Measurements from ENCODE around the gene DLK1. TPM values are rescaled to one million over a fixed set of nuclear protein-coding genes. Genes with fewer than 3 reads are reported as not detected.

DLK1 gene
- total and polyA plus RNA-seq, 11 donors: 1.4 to 52.4 (median 9.3) TPM

DNA sequence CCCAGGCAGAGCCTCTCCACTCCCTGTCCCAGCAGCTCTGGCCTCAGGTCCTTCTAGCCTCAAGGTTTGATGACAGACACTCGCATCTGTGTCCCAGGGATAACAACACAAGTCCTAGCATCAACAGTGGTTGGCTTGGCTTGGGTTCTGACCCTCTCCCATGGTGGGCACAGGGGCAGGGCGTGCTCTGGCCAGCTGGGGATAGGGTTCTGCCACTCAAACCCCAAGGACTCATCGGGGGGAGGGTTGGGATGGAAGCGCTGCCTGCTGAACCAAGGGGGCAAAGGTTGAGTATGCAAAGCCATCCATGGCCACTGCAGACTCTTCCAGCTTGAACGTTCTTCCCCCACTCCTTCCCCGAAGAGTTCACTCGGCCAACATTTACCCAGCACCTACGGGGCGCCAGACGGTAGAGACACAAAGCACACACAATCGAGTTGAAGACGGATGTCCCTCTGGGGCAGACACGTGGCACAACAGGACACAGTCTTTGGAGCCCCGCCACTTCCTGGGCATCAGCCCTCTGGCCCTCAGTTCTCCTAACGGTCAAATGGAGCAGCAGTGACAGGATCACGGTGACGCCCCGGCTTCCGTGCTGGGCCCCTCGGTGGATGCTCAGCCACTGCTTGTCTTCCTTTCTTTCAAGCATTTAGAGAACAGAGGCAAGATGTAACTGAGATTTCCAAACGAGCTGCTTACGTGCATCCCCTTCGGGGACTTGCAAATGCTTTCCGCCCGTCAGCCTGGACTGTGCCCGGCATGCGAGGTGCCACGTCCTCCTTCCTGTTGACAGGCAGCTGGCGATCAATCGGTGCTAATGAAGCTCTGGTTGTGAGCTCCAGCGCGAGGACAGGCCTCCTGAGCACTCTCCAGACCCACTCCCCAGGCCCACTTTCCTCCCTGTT, 42.6 kb downstream of the DLK1 start:
- no peak for ATAC-seq
- WGBS, 4 donors: 76 to 85% (median 81%) methylated on average over 31 to 32 of the region's 32 CpGs
- intact Hi-C loops (cut with DNase I): no loop called here
- Histone ChIP-seq H3K4me3 (no peak overlapping the region), H3K36me3 (no peaks in the 10 kb centered on the region), H3K9me3 (peaks cover 0 to 5% (median 0%) of the 10 kb centered on the region in 12 donors), H3K4me1 (no peaks in the 10 kb centered on the region), H3K27me3 (peaks cover 0 to 13% (median 0%) of the 10 kb centered on the region in 9 donors), H3K27ac (no peak overlapping the region)
- TF ChIP-seq, protein P1, sequence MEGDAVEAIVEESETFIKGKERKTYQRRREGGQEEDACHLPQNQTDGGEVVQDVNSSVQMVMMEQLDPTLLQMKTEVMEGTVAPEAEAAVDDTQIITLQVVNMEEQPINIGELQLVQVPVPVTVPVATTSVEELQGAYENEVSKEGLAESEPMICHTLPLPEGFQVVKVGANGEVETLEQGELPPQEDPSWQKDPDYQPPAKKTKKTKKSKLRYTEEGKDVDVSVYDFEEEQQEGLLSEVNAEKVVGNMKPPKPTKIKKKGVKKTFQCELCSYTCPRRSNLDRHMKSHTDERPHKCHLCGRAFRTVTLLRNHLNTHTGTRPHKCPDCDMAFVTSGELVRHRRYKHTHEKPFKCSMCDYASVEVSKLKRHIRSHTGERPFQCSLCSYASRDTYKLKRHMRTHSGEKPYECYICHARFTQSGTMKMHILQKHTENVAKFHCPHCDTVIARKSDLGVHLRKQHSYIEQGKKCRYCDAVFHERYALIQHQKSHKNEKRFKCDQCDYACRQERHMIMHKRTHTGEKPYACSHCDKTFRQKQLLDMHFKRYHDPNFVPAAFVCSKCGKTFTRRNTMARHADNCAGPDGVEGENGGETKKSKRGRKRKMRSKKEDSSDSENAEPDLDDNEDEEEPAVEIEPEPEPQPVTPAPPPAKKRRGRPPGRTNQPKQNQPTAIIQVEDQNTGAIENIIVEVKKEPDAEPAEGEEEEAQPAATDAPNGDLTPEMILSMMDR (IDR thresholded peaks at IDR 0.05): no peak
- no peak for TF ChIP-seq POLR2A (IDR thresholded peaks at IDR 0.05)
- DNase-seq: peak in 3 of 5 donors; percentile 14 to 21 (median 14)

DNA sequence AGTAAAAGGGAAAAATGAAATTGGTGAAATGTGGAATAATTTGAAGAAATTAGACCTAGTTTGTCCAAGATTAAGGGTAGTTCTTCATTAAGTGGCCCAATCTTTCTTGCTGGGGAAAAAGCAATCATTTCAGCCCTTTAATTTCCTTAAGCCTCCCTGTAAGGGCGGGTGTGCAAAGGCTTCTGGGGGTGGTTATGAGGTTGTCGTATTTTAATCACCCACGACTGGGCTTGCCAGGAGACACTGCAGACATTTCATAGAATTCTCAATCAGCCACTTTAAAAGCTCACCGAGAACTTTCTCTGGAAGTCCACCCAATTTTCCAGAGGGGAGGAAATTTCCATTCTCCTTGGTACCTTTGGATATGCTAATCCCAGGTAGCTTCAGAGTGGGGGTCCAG, 43.4 kb downstream of the DLK1 start:
- Histone ChIP-seq H3K27ac (no peak overlapping the region), H3K27me3 (peaks cover 0 to 13% (median 0%) of the 10 kb centered on the region in 9 donors), H3K4me1 (no peaks in the 10 kb centered on the region), H3K4me3 (no peak overlapping the region), H3K36me3 (no peaks in the 10 kb centered on the region), H3K9me3 (peaks cover 0 to 5% (median 0%) of the 10 kb centered on the region in 12 donors)
- intact Hi-C loops (cut with DNase I): no loop called here
- TF ChIP-seq POLR2A (IDR thresholded peaks at IDR 0.05): no peak
- TF ChIP-seq, protein P1 (IDR thresholded peaks at IDR 0.05): no peak
- ATAC-seq (no peak), DNase-seq (no peak)
- WGBS, 4 donors: 83 to 89% (median 86%) methylated on average over 4 of the region's 4 CpGs

DNA sequence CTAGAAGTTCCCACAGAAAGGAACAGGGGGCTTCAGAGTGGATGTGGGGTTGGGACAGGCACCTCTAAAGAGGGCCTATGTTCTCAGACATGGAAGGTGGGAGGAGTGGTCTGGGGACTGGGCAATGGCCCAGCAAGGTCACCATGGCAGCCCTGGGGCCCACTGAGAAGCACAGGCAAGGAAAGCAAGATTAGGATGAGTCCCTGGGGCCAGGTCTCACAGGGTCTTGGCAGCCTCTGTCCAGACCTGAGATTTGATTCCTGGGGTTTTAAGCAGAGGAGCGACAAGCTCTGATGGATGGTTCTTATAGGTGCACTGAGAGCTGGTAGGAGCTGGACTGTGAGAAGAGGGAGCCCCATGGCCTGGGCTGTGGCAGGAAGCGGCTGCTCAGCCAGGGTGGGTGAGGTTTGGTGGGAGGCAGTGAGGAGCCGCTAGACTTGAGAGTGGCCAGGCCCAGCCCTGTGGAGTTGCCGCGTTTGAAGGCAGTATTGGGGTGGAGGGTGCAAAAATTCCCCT, 44.0 kb downstream of the DLK1 start:
- H3K36me3 ChIP-seq: no peaks in the 10 kb centered on the region
- WGBS, 4 donors: 81 to 91% (median 85%) methylated on average over 5 of the region's 5 CpGs

More for the DNA sequence above, 44.0 kb downstream of the DLK1 start:
- intact Hi-C loops (cut with DNase I): no loop called here
- H3K27me3 ChIP-seq: peaks cover 0 to 13% (median 0%) of the 10 kb centered on the region in 9 donors
- no peak for ATAC-seq
- no peak overlapping the region for H3K27ac ChIP-seq
- no peaks in the 10 kb centered on the region for H3K4me1 ChIP-seq
- no peak overlapping the region for H3K4me3 ChIP-seq
- TF ChIP-seq POLR2A (IDR thresholded peaks at IDR 0.05): no peak
- TF ChIP-seq, protein P1 (IDR thresholded peaks at IDR 0.05): no peak
- H3K9me3 ChIP-seq: peaks cover 0 to 5% (median 0%) of the 10 kb centered on the region in 12 donors
- DNase-seq: peak in 3 of 5 donors; percentile 4 to 14 (median 5)

Data from heart left ventricle (tissue), 16 donors.